HG03108 (cell line): ENCODE results near the gene SLC10A6.

Experiments
- ATAC-seq: cut with Tn5 transposase; IDR thresholded peaks from one replicate; pipeline ENCODE4 v1.9.1; 2021; ENCODE audit warnings: moderate library complexity; ENCODE audit not compliant: unreplicated experiment

SLC10A6 gene

DNA sequence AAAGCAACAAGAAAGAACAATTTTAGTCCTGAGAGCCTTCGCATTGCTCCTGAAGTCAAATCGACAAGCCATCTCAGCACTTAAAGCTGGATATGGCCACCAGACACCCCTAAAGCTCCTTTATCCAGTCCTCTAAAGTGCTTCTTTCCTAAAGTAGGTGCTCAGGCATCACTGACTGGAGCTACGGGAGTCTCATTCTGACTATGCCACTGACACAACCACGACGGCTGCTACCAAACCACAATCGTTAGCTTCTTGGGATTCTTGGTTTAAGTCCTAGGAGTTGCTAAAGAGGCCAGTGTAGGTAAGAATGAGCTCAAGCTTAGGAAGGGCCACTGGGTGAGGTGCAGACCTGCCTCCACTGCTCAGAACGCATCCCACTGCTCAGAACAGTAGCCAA, 1.0 kb downstream of the SLC10A6 start:
- no peak for ATAC-seq

- no peak for ATAC-seq
Measured at GRCh38 chr4:86847571-86847970, 1.6 kb downstream of the SLC10A6 start.

DNA sequence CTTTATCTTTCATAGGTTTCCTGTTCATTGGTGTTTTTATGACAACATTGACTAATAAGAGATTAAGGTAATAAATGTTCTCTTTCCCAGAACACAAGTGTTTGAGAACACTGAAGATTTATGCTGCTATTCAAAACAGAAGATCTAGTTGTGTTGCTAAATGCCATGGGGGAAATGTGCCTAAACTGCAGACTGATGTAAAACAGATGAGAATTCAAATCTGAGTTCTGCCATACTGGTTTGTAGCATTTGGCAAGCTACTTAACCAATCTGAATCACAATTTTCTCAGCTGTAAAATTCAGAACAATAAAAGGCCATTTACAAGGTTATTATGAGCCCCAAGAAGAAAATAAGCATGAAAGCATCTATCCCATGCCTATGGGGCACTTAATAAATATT, 2.3 kb downstream of the SLC10A6 start:
- ATAC-seq: no peak

GRCh38 chr4:86845593-86845992, 3.6 kb downstream of the SLC10A6 start:
- no peak for ATAC-seq

GRCh38 chr4:86841309-86841708, 7.9 kb downstream of the SLC10A6 start:
- no peak for ATAC-seq

- no peak for ATAC-seq
Measured at GRCh38 chr4:86840858-86841257, 8.3 kb downstream of the SLC10A6 start.

- ATAC-seq: no peak
Measured at GRCh38 chr4:86837691-86838503, 11.3 kb downstream of the SLC10A6 start.

GRCh38 chr4:86835677-86836076, 13.5 kb downstream of the SLC10A6 start:
- no peak for ATAC-seq

GRCh38 chr4:86834901-86835300, 14.3 kb downstream of the SLC10A6 start:
- ATAC-seq: no peak

- no peak for ATAC-seq
Measured at GRCh38 chr4:86833615-86834014, 15.6 kb downstream of the SLC10A6 start.

DNA sequence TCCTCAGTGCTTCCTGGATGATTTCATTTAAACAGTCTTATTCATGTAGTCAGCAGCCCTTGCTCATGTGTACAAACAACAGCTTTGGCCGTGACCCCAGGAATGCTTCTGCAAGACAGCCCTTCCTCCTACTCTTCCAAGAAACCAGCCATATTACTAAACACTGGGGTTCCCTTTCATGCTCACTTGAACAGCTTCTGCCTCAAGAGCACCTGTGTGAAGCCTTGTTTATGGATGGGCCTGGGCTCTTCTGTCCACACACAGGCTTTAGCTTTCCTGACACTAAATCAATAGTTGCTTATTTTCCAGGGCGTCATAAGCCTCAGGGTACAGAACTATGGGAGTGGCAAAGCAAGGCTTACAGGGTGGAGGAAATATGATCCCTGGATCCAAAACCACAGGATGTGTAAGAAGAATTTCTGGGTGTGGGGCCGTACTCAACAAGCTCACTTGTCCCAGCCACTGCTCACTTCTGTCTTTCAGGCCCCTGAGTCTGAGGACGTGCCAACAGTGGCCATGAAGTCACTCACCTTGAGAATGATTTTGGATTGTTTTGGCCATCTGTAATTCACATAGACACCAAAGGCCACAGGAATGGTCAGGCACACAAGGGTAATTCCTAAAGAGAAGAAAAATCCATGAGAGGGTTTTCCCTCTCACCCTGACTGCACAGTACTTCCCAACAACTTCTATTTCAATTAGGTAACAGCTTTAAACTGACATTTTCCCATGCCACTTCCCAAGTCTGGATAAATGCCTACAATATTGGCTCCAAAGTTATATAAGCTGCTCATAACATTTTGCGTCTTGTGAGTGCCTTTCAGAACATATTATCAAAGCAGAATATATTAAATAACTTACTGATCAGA, 17.7 kb downstream of the SLC10A6 start:
- no peak for ATAC-seq

GRCh38 chr4:86825511-86825910, 23.7 kb downstream of the SLC10A6 start:
- no peak for ATAC-seq

DNA sequence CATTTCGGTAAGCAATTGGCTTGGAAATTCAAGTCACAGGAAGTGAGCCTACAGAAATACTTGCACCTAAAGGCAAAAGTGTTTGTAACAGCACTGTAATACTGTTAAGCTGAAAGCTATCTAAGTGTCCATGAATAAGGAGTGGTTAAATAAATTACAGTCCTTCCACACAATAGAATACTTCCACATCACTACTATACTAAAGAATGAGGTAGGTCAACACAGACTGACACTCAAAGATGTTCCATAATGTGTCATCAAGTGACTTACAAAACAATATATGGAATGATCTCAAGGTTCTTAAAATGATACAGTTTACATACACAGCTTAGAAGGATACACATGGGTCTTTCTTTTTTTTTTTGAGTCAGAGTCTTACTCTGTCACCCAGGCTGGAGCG, 27.0 kb downstream of the SLC10A6 start:
- ATAC-seq: no peak

DNA sequence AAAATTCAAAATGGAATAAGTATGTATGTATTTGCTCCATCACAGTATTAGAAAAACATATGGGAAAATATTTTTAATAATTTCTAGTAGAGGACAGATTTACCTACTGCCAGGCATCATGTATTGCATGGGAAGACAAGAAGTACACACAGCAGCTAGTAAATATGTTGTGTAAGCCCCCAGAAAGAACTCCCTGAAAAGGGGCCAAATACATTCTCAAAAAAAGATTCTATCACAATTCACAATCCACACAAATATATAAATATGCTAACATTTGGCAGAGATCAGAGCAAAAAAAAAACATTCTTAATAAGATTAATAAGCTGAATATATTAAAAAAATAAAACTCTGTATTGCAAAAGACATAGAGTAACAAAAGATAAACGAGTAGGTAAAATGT, 28.0 kb downstream of the SLC10A6 start:
- ATAC-seq: no peak

DNA sequence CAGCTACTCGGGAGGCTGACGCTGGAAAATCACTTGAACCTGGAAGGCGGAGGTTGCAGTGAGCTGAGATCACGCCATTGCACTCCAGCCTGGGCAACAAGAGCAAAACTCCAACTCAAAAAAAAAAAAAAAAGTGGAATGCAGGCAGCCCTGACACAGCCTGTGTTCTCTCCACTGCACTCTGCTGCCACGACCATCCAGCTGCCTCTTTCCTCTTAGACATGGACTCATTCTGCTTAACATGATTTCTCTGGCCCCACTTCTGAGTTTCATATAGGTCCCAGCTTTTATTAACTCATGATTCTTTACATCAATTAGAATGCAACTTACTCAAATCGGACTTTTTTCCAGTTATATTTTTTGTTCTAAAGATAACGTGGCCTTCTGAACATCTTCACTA, 29.6 kb downstream of the SLC10A6 start:
- no peak for ATAC-seq

- no peak for ATAC-seq
Measured at GRCh38 chr4:86818841-86819240, 30.3 kb downstream of the SLC10A6 start.

DNA sequence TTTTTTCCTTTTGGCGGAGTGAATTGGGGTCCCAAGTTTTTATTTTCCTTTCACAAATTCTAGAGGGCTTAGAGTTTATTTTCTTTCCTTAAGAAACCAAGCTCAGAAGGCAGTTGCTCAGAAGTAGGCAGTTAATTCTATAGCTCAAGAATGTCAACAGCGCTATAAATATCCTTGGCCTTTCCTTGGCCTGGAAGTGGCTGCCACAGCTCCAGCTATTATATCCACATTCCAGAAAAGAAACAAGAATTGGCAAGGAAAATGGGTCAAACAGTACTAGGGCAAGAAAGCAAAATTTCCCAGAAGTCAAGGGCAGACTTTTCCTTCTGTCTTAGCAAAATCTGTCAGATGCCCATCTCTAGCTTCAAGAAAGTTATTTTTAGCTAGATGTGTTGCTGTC, 31.0 kb downstream of the SLC10A6 start:
- no peak for ATAC-seq

- no peak for ATAC-seq
Measured at GRCh38 chr4:86816501-86817273, 32.5 kb downstream of the SLC10A6 start.

GRCh38 chr4:86815653-86816052, 33.5 kb downstream of the SLC10A6 start:
- no peak for ATAC-seq

GRCh38 chr4:86810847-86811246, 38.3 kb downstream of the SLC10A6 start:
- no peak for ATAC-seq

DNA sequence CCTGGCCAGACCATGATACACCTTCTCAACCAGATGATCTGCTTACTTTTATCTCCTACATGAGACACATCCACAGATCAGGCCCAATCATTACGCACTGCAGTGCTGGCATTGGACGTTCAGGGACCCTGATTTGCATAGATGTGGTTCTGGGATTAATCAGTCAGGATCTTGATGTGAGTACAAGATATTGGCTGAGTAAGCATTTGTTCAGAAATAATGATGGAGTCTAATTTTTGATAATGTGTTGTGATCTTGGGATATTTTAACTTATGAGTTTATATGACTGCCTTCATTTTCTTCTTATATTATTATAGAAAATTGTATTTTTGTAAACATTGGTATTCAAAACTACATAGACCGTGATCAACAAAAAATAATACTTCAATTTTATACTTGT, 39.4 kb downstream of the SLC10A6 start:
- no peak for ATAC-seq
